ENCODE measurements around the gene SLC16A8. TPM values are rescaled to one million over a fixed set of nuclear protein-coding genes. Genes with fewer than 3 reads are reported as not detected.
"Not testable (repeated sequence)": the region's sequence is repeated elsewhere in the genome, so short reads cannot be mapped to it uniquely, and the experiment has no call there.

SLC16A8 gene
- total RNA-seq, 1 donor from 2014 or later: not detected

GRCh38 chr22:38079804-38080203, 4.2 kb downstream of the SLC16A8 start:
- Histone ChIP-seq H3K27ac (ENCODE audit: low read depth, low read length) (no peak overlapping the region), H2AFZ (ENCODE audit: low read depth, low read length) (no peak overlapping the region), H3K9ac (ENCODE audit: low read length) (no peak overlapping the region), H3K4me2 (ENCODE audit: low read length) (no peak overlapping the region), H3K4me3 (ENCODE audit: insufficient read depth, low read depth, low read length) (no peak overlapping the region), H3K79me2 (ENCODE audit: insufficient read depth, low read length) (no peaks in the 10 kb centered on the region), H4K20me1 (ENCODE audit: insufficient read depth, low read length) (no peaks in the 10 kb centered on the region), H3K36me3 (ENCODE audit: insufficient read depth, low read length) (no peaks in the 10 kb centered on the region), H3K9me3 (ENCODE audit: insufficient read depth, low read depth, low read length) (no peaks in the 10 kb centered on the region), H3K27me3 (ENCODE audit: insufficient read depth, low read length) (peaks cover 18% of the 10 kb centered on the region), H3K4me1 (ENCODE audit: insufficient read depth, low read length) (peaks cover 4% of the 10 kb centered on the region)
- H3K9me3 Mint-ChIP-seq (ENCODE audit: unreplicated experiment): peaks cover 2% of the 10 kb centered on the region
- H3K4me3 Mint-ChIP-seq (ENCODE audit: unreplicated experiment): no peak overlapping the region
- H3K27me3 Mint-ChIP-seq (ENCODE audit: low read depth, unreplicated experiment): peaks cover 15% of the 10 kb centered on the region
- TF ChIP-seq, protein P1, sequence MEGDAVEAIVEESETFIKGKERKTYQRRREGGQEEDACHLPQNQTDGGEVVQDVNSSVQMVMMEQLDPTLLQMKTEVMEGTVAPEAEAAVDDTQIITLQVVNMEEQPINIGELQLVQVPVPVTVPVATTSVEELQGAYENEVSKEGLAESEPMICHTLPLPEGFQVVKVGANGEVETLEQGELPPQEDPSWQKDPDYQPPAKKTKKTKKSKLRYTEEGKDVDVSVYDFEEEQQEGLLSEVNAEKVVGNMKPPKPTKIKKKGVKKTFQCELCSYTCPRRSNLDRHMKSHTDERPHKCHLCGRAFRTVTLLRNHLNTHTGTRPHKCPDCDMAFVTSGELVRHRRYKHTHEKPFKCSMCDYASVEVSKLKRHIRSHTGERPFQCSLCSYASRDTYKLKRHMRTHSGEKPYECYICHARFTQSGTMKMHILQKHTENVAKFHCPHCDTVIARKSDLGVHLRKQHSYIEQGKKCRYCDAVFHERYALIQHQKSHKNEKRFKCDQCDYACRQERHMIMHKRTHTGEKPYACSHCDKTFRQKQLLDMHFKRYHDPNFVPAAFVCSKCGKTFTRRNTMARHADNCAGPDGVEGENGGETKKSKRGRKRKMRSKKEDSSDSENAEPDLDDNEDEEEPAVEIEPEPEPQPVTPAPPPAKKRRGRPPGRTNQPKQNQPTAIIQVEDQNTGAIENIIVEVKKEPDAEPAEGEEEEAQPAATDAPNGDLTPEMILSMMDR (IDR thresholded peaks at IDR 0.05; ENCODE audit: insufficient read depth, low read depth, low read length): no peak
- TF ChIP-seq EZH2 (IDR thresholded peaks at IDR 0.05; ENCODE audit: insufficient read depth, low read length): no peak
- peaks cover 7% of the 10 kb centered on the region for H3K36me3 Mint-ChIP-seq (ENCODE audit: low read depth, unreplicated experiment)
- H3K27ac Mint-ChIP-seq (ENCODE audit: unreplicated experiment): no peak overlapping the region
- no peaks in the 10 kb centered on the region for H3K4me1 Mint-ChIP-seq (ENCODE audit: low read depth, unreplicated experiment)
- FAIRE-seq (no peak), DNase-seq (ENCODE audit: low read depth) (no peak)

- H3K4me1 Mint-ChIP-seq (ENCODE audit: low read depth, unreplicated experiment); H3K4me1 ChIP-seq (ENCODE audit: insufficient read depth, low read length); H3K9me3 ChIP-seq (ENCODE audit: insufficient read depth, low read depth, low read length); H3K4me3 ChIP-seq (ENCODE audit: insufficient read depth, low read depth, low read length); H3K9me3 Mint-ChIP-seq (ENCODE audit: unreplicated experiment); H3K79me2 ChIP-seq (ENCODE audit: insufficient read depth, low read length); H3K36me3 ChIP-seq (ENCODE audit: insufficient read depth, low read length); H3K9ac ChIP-seq (ENCODE audit: low read length); H2AFZ ChIP-seq (ENCODE audit: low read depth, low read length); H4K20me1 ChIP-seq (ENCODE audit: insufficient read depth, low read length); H3K4me3 Mint-ChIP-seq (ENCODE audit: unreplicated experiment); H3K4me2 ChIP-seq (ENCODE audit: low read length); H3K27ac ChIP-seq (ENCODE audit: low read depth, low read length); H3K36me3 Mint-ChIP-seq (ENCODE audit: low read depth, unreplicated experiment); FAIRE-seq; DNase-seq (ENCODE audit: low read depth); H3K27ac Mint-ChIP-seq (ENCODE audit: unreplicated experiment): not testable (repeated sequence)
- H3K27me3 Mint-ChIP-seq (ENCODE audit: low read depth, unreplicated experiment): peaks cover 15% of the 10 kb centered on the region
- H3K27me3 ChIP-seq (ENCODE audit: insufficient read depth, low read length): peaks cover 18% of the 10 kb centered on the region
These were observed 4.8 kb downstream of the SLC16A8 start for GRCh38 chr22:38079208-38079607.

- Histone ChIP-seq H3K4me1 (ENCODE audit: insufficient read depth, low read length) (peaks cover 4% of the 10 kb centered on the region), H3K27me3 (ENCODE audit: insufficient read depth, low read length) (peaks cover 18% of the 10 kb centered on the region), H3K79me2 (ENCODE audit: insufficient read depth, low read length) (no peaks in the 10 kb centered on the region), H4K20me1 (ENCODE audit: insufficient read depth, low read length) (no peaks in the 10 kb centered on the region), H3K9ac (ENCODE audit: low read length) (no peak overlapping the region), H3K4me3 (ENCODE audit: insufficient read depth, low read depth, low read length) (no peak overlapping the region), H3K9me3 (ENCODE audit: insufficient read depth, low read depth, low read length) (no peaks in the 10 kb centered on the region), H3K4me2 (ENCODE audit: low read length) (no peak overlapping the region), H2AFZ (ENCODE audit: low read depth, low read length) (no peak overlapping the region), H3K36me3 (ENCODE audit: insufficient read depth, low read length) (no peaks in the 10 kb centered on the region), H3K27ac (ENCODE audit: low read depth, low read length) (no peak overlapping the region)
- DNase-seq (ENCODE audit: low read depth): no peak
- Mint-ChIP-seq H3K4me1 (ENCODE audit: low read depth, unreplicated experiment) (no peaks in the 10 kb centered on the region), H3K27me3 (ENCODE audit: low read depth, unreplicated experiment) (peaks cover 15% of the 10 kb centered on the region), H3K36me3 (ENCODE audit: low read depth, unreplicated experiment) (peaks cover 7% of the 10 kb centered on the region), H3K27ac (ENCODE audit: unreplicated experiment) (no peak overlapping the region), H3K9me3 (ENCODE audit: unreplicated experiment) (peaks cover 2% of the 10 kb centered on the region), H3K4me3 (ENCODE audit: unreplicated experiment) (no peak overlapping the region)
- no peak for FAIRE-seq
- TF ChIP-seq EZH2 (IDR thresholded peaks at IDR 0.05; ENCODE audit: insufficient read depth, low read length): no peak
- TF ChIP-seq, protein P1 (IDR thresholded peaks at IDR 0.05; ENCODE audit: insufficient read depth, low read depth, low read length): no peak
These were observed 5.7 kb downstream of the SLC16A8 start for GRCh38 chr22:38078046-38078840.

Measured in astrocyte (in vitro differentiated cells and primary cell).